ENCODE measurements around the gene RNF114.

RNF114 gene

GRCh38 chr20:49945701-49946477, 9.7 kb downstream of the RNF114 start:
- H3K79me2 ChIP-seq (ENCODE audit: insufficient read depth, low read length): peaks cover 39% of the 10 kb centered on the region
- TF ChIP-seq EZH2phosphoT487 (IDR thresholded peaks at IDR 0.05; ENCODE audit: borderline replicate concordance) (no peak), CTCF (conservative IDR thresholded peaks at IDR 0.05; ENCODE audit: low read length) (no peak)
- H3K4me2 ChIP-seq (ENCODE audit: low read depth, low read length, poor library complexity, severe bottlenecking): no peak overlapping the region
- H3K4me3 ChIP-seq (ENCODE audit: low read length, poor library complexity, severe bottlenecking): no peak overlapping the region
- no peaks in the 10 kb centered on the region for H3F3A ChIP-seq (ENCODE audit: low read depth)
- H4K20me1 ChIP-seq (ENCODE audit: insufficient read depth, low read length, poor library complexity, severe bottlenecking): peaks cover 26% of the 10 kb centered on the region
- H2AFZ ChIP-seq (ENCODE audit: low read length): no peak overlapping the region
- no peaks in the 10 kb centered on the region for H3K9me3 ChIP-seq (ENCODE audit: insufficient read depth, low read depth, low read length)
- no peaks in the 10 kb centered on the region for H3K27me3 ChIP-seq (ENCODE audit: insufficient read depth, low read length, poor library complexity, severe bottlenecking)
- no peaks in the 10 kb centered on the region for H3K9me2 ChIP-seq (replicated peaks; ENCODE audit: low read depth, low read length)
- H3K9ac ChIP-seq (ENCODE audit: low read depth, low read length, poor library complexity, severe bottlenecking): no peak overlapping the region
- H3K36me3 ChIP-seq (ENCODE audit: insufficient read depth, low read length): peaks cover 72% of the 10 kb centered on the region; the same call in 1 of the 2 replicates
- H3K4me1 ChIP-seq (ENCODE audit: insufficient read depth, low read length, poor library complexity, severe bottlenecking): peaks cover 19% of the 10 kb centered on the region

- H3K9me2 ChIP-seq (replicated peaks; ENCODE audit: low read depth, low read length): no peaks in the 10 kb centered on the region
- no peaks in the 10 kb centered on the region for H3K27me3 ChIP-seq (ENCODE audit: insufficient read depth, low read length, poor library complexity, severe bottlenecking)
- no peak overlapping the region for H3K9ac ChIP-seq (ENCODE audit: low read depth, low read length, poor library complexity, severe bottlenecking)
- H3K36me3 ChIP-seq (ENCODE audit: insufficient read depth, low read length): peaks cover 81% of the 10 kb centered on the region; the same call in 1 of the 2 replicates
- no peak overlapping the region for H3K4me2 ChIP-seq (ENCODE audit: low read depth, low read length, poor library complexity, severe bottlenecking)
- no peak overlapping the region for H3K4me3 ChIP-seq (ENCODE audit: low read length, poor library complexity, severe bottlenecking)
- H3K4me1 ChIP-seq (ENCODE audit: insufficient read depth, low read length, poor library complexity, severe bottlenecking): peaks cover 5% of the 10 kb centered on the region
- no peak for TF ChIP-seq CTCF (conservative IDR thresholded peaks at IDR 0.05; ENCODE audit: low read length)
- TF ChIP-seq EZH2phosphoT487 (IDR thresholded peaks at IDR 0.05; ENCODE audit: borderline replicate concordance): no peak
- H2AFZ ChIP-seq (ENCODE audit: low read length): no peak overlapping the region
- H3K79me2 ChIP-seq (ENCODE audit: insufficient read depth, low read length): peaks cover 17% of the 10 kb centered on the region
- H4K20me1 ChIP-seq (ENCODE audit: insufficient read depth, low read length, poor library complexity, severe bottlenecking): peaks cover 16% of the 10 kb centered on the region
- no peaks in the 10 kb centered on the region for H3F3A ChIP-seq (ENCODE audit: low read depth)
- H3K9me3 ChIP-seq (ENCODE audit: insufficient read depth, low read depth, low read length): no peaks in the 10 kb centered on the region
Measured at GRCh38 chr20:49948178-49948577, 12.0 kb downstream of the RNF114 start.

GRCh38 chr20:49948809-49949507, 12.8 kb downstream of the RNF114 start:
- Histone ChIP-seq H3K27me3 (ENCODE audit: insufficient read depth, low read length, poor library complexity, severe bottlenecking) (no peaks in the 10 kb centered on the region), H3K4me2 (ENCODE audit: low read depth, low read length, poor library complexity, severe bottlenecking) (no peak overlapping the region), H3F3A (ENCODE audit: low read depth) (no peaks in the 10 kb centered on the region), H3K36me3 (ENCODE audit: insufficient read depth, low read length) (peaks cover 89% of the 10 kb centered on the region; the same call in 1 of the 2 replicates), H3K9me3 (ENCODE audit: insufficient read depth, low read depth, low read length) (no peaks in the 10 kb centered on the region), H3K4me3 (ENCODE audit: low read length, poor library complexity, severe bottlenecking) (no peak overlapping the region), H2AFZ (ENCODE audit: low read length) (no peak overlapping the region), H3K9me2 (replicated peaks; ENCODE audit: low read depth, low read length) (no peaks in the 10 kb centered on the region), H3K79me2 (ENCODE audit: insufficient read depth, low read length) (peaks cover 11% of the 10 kb centered on the region), H3K9ac (ENCODE audit: low read depth, low read length, poor library complexity, severe bottlenecking) (no peak overlapping the region), H3K4me1 (ENCODE audit: insufficient read depth, low read length, poor library complexity, severe bottlenecking) (peaks cover 2% of the 10 kb centered on the region), H4K20me1 (ENCODE audit: insufficient read depth, low read length, poor library complexity, severe bottlenecking) (peaks cover 23% of the 10 kb centered on the region)
- no peak for TF ChIP-seq CTCF (conservative IDR thresholded peaks at IDR 0.05; ENCODE audit: low read length)
- no peak for TF ChIP-seq EZH2phosphoT487 (IDR thresholded peaks at IDR 0.05; ENCODE audit: borderline replicate concordance)
